ENCODE data around the gene PDLIM5.
"Not testable (repeated sequence)": the region's sequence is repeated elsewhere in the genome, so short reads cannot be mapped to it uniquely, and the experiment has no call there.

PDLIM5 gene

GRCh38 chr4:94533405-94534223 is 81.9 kb downstream of the PDLIM5 start:
- DNase-seq: no peak

GRCh38 chr4:94534401-94535312 is 82.9 kb downstream of the PDLIM5 start:
- no peak for DNase-seq

GRCh38 chr4:94536049-94536448 is 84.3 kb downstream of the PDLIM5 start:
- no peak for DNase-seq

GRCh38 chr4:94536649-94537469 is 85.1 kb downstream of the PDLIM5 start:
- DNase-seq: no peak

- no peak for DNase-seq
Measured at GRCh38 chr4:94537921-94538628, 86.3 kb downstream of the PDLIM5 start.

GRCh38 chr4:94540476-94540875 is 88.7 kb downstream of the PDLIM5 start:
- DNase-seq: no peak

GRCh38 chr4:94544811-94545210 is 93.1 kb downstream of the PDLIM5 start:
- DNase-seq: no peak

GRCh38 chr4:94545296-94545695 is 93.6 kb downstream of the PDLIM5 start:
- DNase-seq: no peak

- DNase-seq: no peak
Measured at GRCh38 chr4:94546949-94547348, 95.2 kb downstream of the PDLIM5 start.

- no peak for DNase-seq
Measured at GRCh38 chr4:94548571-94548970, 96.8 kb downstream of the PDLIM5 start.

- no peak for DNase-seq
Measured at GRCh38 chr4:94550352-94550751, 98.6 kb downstream of the PDLIM5 start.

GRCh38 chr4:94550851-94551250 is 99.1 kb downstream of the PDLIM5 start:
- no peak for DNase-seq

GRCh38 chr4:94551643-94552564 is 100.2 kb downstream of the PDLIM5 start:
- DNase-seq: no peak

GRCh38 chr4:94556047-94556446 is 104.3 kb downstream of the PDLIM5 start:
- DNase-seq: not testable (repeated sequence)

- DNase-seq: not testable (repeated sequence)
Measured at GRCh38 chr4:94557632-94558031, 105.9 kb downstream of the PDLIM5 start.

- DNase-seq: no peak
Measured at GRCh38 chr4:94558392-94558904, 106.7 kb downstream of the PDLIM5 start.

GRCh38 chr4:94559351-94559806 is 107.6 kb downstream of the PDLIM5 start:
- no peak for DNase-seq

- DNase-seq: no peak
Measured at GRCh38 chr4:94561249-94562024, 109.7 kb downstream of the PDLIM5 start.

- no peak for DNase-seq
Measured at GRCh38 chr4:94562285-94562684, 110.5 kb downstream of the PDLIM5 start.

- DNase-seq: no peak
Measured at GRCh38 chr4:94564252-94564651, 112.5 kb downstream of the PDLIM5 start.

All from activated T-cell treated with anti-CD3 and anti-CD28 coated beads, Interleukin-2, amount 50 U/mL, for 1 hour (primary cell).